GM13977 (cell line): ENCODE data around the gene LHX3.

Experiments
- DNase-seq: peaks from one replicate; pipeline ENCODE4 v3.0.0; 2012; ENCODE audit warnings: low spot score
- CTCF ChIP-seq: IDR thresholded peaks from 2 replicates; pipeline ENCODE4 v1.5.1; 2012; ENCODE audit warnings: mild to moderate bottlenecking, control low read depth; ENCODE audit not compliant: insufficient read depth; ENCODE audit errors: extremely low read depth, missing control alignments
- in situ Hi-C: fragments of 300-500 bp; cut with MboI; formaldehyde crosslinking; loops from one replicate; pipeline ENCODE4 v1.12.0; 2022; ENCODE audit warnings: low sequenced_read_pairs, low pct_unique_long_range_greater_than_20kb, mixed read lengths, inconsistent platforms; ENCODE audit not compliant: unreplicated experiment

Gene LHX3

GRCh38 chr9:136149337-136149736 lies 55.6 kb downstream of the LHX3 start:
- in situ Hi-C loops = no loop called here
- no peak for TF ChIP-seq CTCF
- DNase-seq = no peak

- DNase-seq = no peak
- in situ Hi-C loops = no loop called here
- TF ChIP-seq CTCF = no peak
These were observed 56.2 kb downstream of the LHX3 start for GRCh38 chr9:136148766-136149165.

GRCh38 chr9:136147890-136148714 lies 56.8 kb downstream of the LHX3 start:
- TF ChIP-seq CTCF = no peak
- in situ Hi-C loops = no loop called here
- DNase-seq = no peak

- no peak for TF ChIP-seq CTCF
- no peak for DNase-seq
- in situ Hi-C loops = no loop called here
These were observed 57.7 kb downstream of the LHX3 start for GRCh38 chr9:136147038-136147889.
